Activated CD8-positive, alpha-beta T cell treated with anti-CD3 and anti-CD28 coated beads for 36 hours (primary cell): ENCODE data around the gene FGF13. TPM values are rescaled to one million over a fixed set of nuclear protein-coding genes. Genes with fewer than 3 reads are reported as not detected.

Source experiments
- ATAC-seq: fragments of 200-7000 bp; cut with Tn5 transposase; one replicate; pipeline ENCODE4 v1.10.0; 2021; ENCODE audit warnings: mild to moderate bottlenecking, moderate library complexity
- CTCF ChIA-PET: fragments of 350-600 bp; sonication (Branson Sonifier 250); formaldehyde crosslinking; loops from one replicate; lab custom pipeline; 2021; ENCODE audit warnings: antibody characterized with exemption; lab: Charles Lee
- POLR2A ChIA-PET: fragments of 350-600 bp; sonication (Branson Sonifier 250); formaldehyde crosslinking; loops from one replicate; lab custom pipeline; 2021; ENCODE audit warnings: antibody characterized with exemption; lab: Charles Lee
- DNase-seq: peaks from one replicate; pipeline ENCODE4 v3.0.0-alpha.2; 2020
- H3K27ac Mint-ChIP-seq: one replicate; pipeline ENCODE4 v1.8.0; 2021; ENCODE audit warnings: mild to moderate bottlenecking, mixed read lengths
- H3K27me3 Mint-ChIP-seq: one replicate; pipeline ENCODE4 v1.8.0; 2021; ENCODE audit warnings: mixed read lengths
- H3K36me3 Mint-ChIP-seq: one replicate; pipeline ENCODE4 v1.8.0; 2021; ENCODE audit warnings: low read depth, mixed read lengths
- H3K4me1 Mint-ChIP-seq: one replicate; pipeline ENCODE4 v1.8.0; 2021; ENCODE audit warnings: low read depth, mixed read lengths
- H3K4me3 Mint-ChIP-seq: one replicate; pipeline ENCODE4 v1.8.0; 2021; ENCODE audit warnings: mild to moderate bottlenecking, moderate library complexity, mixed read lengths
- H3K9me3 Mint-ChIP-seq: one replicate; pipeline ENCODE4 v1.8.0; 2021; ENCODE audit warnings: mixed read lengths
- CTCF ChIP-seq: fragments of 200-600 bp; IDR thresholded peaks from one replicate; pipeline ENCODE4 v1.8.0; 2022; ENCODE audit warnings: antibody characterized with exemption, mild to moderate bottlenecking
- intact Hi-C: fragments of 100-400 bp; cut with micrococcal nuclease; formaldehyde crosslinking; loops from one replicate; pipeline ENCODE4 v1.10.0; 2022
- microRNA-seq: library from miRNA; unstranded; fragments of <30 nt; microRNA quantifications from one replicate; pipeline ENCODE4 v1.2.0, GENCODE V29; 2022; ENCODE audit warnings: borderline microRNAs expressed, borderline replicate concordance
- total RNA-seq, 2 experiments: library from RNA; stranded (reverse); gene quantifications; one replicate each; pipeline ENCODE4 v1.2.3, GENCODE V29; 2021

The FGF13 gene
- total RNA-seq, 2 experiments from 2014 or later: not detected

GRCh38 chrX:138638996-138639395 lies 72.5 kb downstream of the FGF13 start:
- CTCF ChIA-PET: no interaction called here
- no peaks in the 10 kb centered on the region for H3K4me1 Mint-ChIP-seq
- intact Hi-C loops: no loop called here
- H3K9me3 Mint-ChIP-seq: no peaks in the 10 kb centered on the region
- no peak for DNase-seq
- no peaks in the 10 kb centered on the region for H3K36me3 Mint-ChIP-seq
- no peak for TF ChIP-seq CTCF
- H3K4me3 Mint-ChIP-seq: no peak overlapping the region
- no peak overlapping the region for H3K27ac Mint-ChIP-seq
- POLR2A ChIA-PET: no interaction called here
- no peaks in the 10 kb centered on the region for H3K27me3 Mint-ChIP-seq
- no peak for ATAC-seq

Small RNA genes within 50 kb of the gene (microRNA-seq; reads per million reads assigned to microRNA genes)
- gene MIR504: not detected
